HG03575 (cell line): ENCODE data around the gene SPATA7.

Source experiments
- ATAC-seq: cut with Tn5 transposase; IDR thresholded peaks from one replicate; pipeline ENCODE4 v1.9.1; 2021; ENCODE audit not compliant: unreplicated experiment, insufficient number of reproducible peaks, low FRiP score; ENCODE audit errors: extremely low read depth

The SPATA7 gene

GRCh38 chr14:88477513-88478250 lies 92.2 kb downstream of the SPATA7 start:
- ATAC-seq: no peak

- ATAC-seq: no peak
Observed at GRCh38 chr14:88478931-88479330, 93.5 kb downstream of the SPATA7 start.

GRCh38 chr14:88479574-88479987 lies 94.1 kb downstream of the SPATA7 start:
- no peak for ATAC-seq

- no peak for ATAC-seq
Observed at GRCh38 chr14:88481059-88481458, 95.6 kb downstream of the SPATA7 start.

- ATAC-seq: no peak
Observed at GRCh38 chr14:88481794-88482193, 96.3 kb downstream of the SPATA7 start.

GRCh38 chr14:88482524-88482923 lies 97.1 kb downstream of the SPATA7 start:
- ATAC-seq: no peak
